WERI-Rb-1 (cell line): ENCODE results near the gene ABCC1.

Experiments used
- DNase-seq: peaks from one replicate; pipeline ENCODE4 v3.0.0-alpha.2; 2020
- H3K27ac ChIP-seq: fragments of 250-450 bp; sonication (Bioruptor Pico); 2 replicates; pipeline ENCODE4 v1.5.1; 2020; ENCODE audit warnings: mild to moderate bottlenecking, moderate library complexity
- H3K27me3 ChIP-seq: fragments of 250-450 bp; sonication (Bioruptor Pico); 2 replicates; pipeline ENCODE4 v1.5.1; 2021; ENCODE audit warnings: mild to moderate bottlenecking, low read depth, moderate library complexity; ENCODE audit not compliant: insufficient read depth, severe bottlenecking
- H3K36me3 ChIP-seq: fragments of 250-450 bp; sonication (Bioruptor Pico); 2 replicates; pipeline ENCODE4 v1.5.1; 2020; ENCODE audit warnings: mild to moderate bottlenecking, moderate library complexity
- H3K4me3 ChIP-seq: 2 replicates; pipeline ENCODE4 v1.5.1; 2011; ENCODE audit warnings: low read depth, mild to moderate bottlenecking, control low read depth, low read length
- H3K9me3 ChIP-seq: fragments of 250-450 bp; sonication (Bioruptor Pico); 2 replicates; pipeline ENCODE4 v1.5.1; 2021; ENCODE audit warnings: mild to moderate bottlenecking, moderate library complexity; ENCODE audit not compliant: severe bottlenecking
- CTCF ChIP-seq: IDR thresholded peaks from 2 replicates; pipeline ENCODE4 v1.5.1; 2011; ENCODE audit warnings: low read depth, mild to moderate bottlenecking, control low read depth, inconsistent platforms, low read length

Gene ABCC1

GRCh38 chr16:16073001-16073545, 123.7 kb downstream of the ABCC1 start:
- no peak for TF ChIP-seq CTCF
- no peak for DNase-seq
- Histone ChIP-seq H3K9me3 (no peaks in the 10 kb centered on the region), H3K36me3 (peaks cover 27% of the 10 kb centered on the region), H3K27ac (no peak overlapping the region), H3K27me3 (no peaks in the 10 kb centered on the region), H3K4me3 (no peak overlapping the region)

- no peak for DNase-seq
- no peak overlapping the region for H3K27ac ChIP-seq
- H3K4me3 ChIP-seq: no peak overlapping the region
- H3K36me3 ChIP-seq: peaks cover 27% of the 10 kb centered on the region
- H3K9me3 ChIP-seq: no peaks in the 10 kb centered on the region
- no peaks in the 10 kb centered on the region for H3K27me3 ChIP-seq
- TF ChIP-seq CTCF: no peak
These were observed 124.8 kb downstream of the ABCC1 start for GRCh38 chr16:16073891-16074881.

- peak; percentile 15 for DNase-seq
- Histone ChIP-seq H3K4me3 (no peak overlapping the region), H3K27me3 (no peaks in the 10 kb centered on the region), H3K9me3 (no peaks in the 10 kb centered on the region), H3K27ac (no peak overlapping the region), H3K36me3 (peaks cover 32% of the 10 kb centered on the region)
- no peak for TF ChIP-seq CTCF
These were observed 126.3 kb downstream of the ABCC1 start for GRCh38 chr16:16075488-16076422.

- Histone ChIP-seq H3K4me3 (no peak overlapping the region), H3K27me3 (no peaks in the 10 kb centered on the region), H3K27ac (no peak overlapping the region), H3K36me3 (peaks cover 32% of the 10 kb centered on the region), H3K9me3 (no peaks in the 10 kb centered on the region)
- DNase-seq: no peak
- no peak for TF ChIP-seq CTCF
These were observed 127.0 kb downstream of the ABCC1 start for GRCh38 chr16:16076423-16076813.

- H3K9me3 ChIP-seq: no peaks in the 10 kb centered on the region
- H3K27ac ChIP-seq: no peak overlapping the region
- no peak for DNase-seq
- peaks cover 49% of the 10 kb centered on the region for H3K36me3 ChIP-seq
- no peaks in the 10 kb centered on the region for H3K27me3 ChIP-seq
- no peak overlapping the region for H3K4me3 ChIP-seq
- TF ChIP-seq CTCF: no peak
These were observed 131.1 kb downstream of the ABCC1 start for GRCh38 chr16:16080465-16081065.
